ENCODE results near the gene CRIP1.

DNA sequence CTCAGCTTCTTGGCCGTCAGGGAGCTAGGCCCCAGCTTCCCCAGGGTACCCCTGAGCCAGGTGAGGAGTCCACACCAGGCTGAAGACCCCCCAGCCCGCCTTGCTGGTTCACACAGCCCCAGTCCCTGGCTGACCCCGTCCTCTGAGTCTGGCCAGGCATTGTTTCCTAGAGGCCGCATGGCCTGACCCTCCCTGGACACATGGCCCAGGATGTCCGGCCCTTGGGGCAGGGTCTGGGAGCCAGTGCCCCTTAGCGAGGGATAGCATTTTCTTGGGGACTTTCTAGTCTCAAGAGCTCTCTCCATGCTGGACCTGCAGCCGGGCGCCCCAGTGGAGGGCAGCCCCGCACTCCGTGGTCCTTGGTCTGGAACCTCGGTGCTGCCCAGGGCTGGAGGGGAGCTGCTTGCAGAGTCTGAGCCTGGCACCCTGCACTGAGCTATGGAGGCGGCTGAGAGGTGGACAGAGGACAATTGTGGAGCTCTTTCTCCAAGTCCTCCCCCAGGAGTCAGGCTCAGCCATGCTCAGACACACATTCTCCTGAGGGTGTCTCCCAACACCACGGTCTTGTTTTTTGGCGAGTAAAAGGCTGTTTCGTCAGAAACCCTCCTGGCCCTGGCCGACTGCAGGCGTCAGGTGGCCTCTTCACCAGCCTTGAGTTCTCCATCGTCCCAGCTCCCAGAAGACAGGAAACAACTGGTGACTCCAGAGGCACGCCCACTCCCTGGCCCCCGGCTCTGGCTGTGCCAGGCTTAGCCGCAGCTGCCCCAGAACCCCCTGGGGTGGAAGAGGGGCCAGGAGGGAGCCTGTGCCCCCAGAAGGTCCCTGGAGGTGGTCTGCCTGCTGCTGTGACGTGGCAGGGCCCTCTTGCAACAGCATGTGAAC lies 29.7 kb upstream of the CRIP1 start:
- TF ChIP-seq CTCF (IDR thresholded peaks at IDR 0.05) = no peak
- no peak for TF ChIP-seq POLR2A (IDR thresholded peaks at IDR 0.05)
